ENCODE results near the gene MST1R.

GRCh38 chr3:49937090-49937489 lies 33.4 kb upstream of the MST1R start:
- TF ChIP-seq ELF4 (IDR thresholded peaks at IDR 0.05) (no peak), CTBP1 (IDR thresholded peaks at IDR 0.05; ENCODE audit: borderline replicate concordance) (no peak), TARDBP (IDR thresholded peaks at IDR 0.05) (no peak), HDGF (IDR thresholded peaks at IDR 0.05; ENCODE audit: borderline replicate concordance) (no peak), SUZ12 (IDR thresholded peaks at IDR 0.05) (no peak)
- TF ChIP-seq, protein P1, sequence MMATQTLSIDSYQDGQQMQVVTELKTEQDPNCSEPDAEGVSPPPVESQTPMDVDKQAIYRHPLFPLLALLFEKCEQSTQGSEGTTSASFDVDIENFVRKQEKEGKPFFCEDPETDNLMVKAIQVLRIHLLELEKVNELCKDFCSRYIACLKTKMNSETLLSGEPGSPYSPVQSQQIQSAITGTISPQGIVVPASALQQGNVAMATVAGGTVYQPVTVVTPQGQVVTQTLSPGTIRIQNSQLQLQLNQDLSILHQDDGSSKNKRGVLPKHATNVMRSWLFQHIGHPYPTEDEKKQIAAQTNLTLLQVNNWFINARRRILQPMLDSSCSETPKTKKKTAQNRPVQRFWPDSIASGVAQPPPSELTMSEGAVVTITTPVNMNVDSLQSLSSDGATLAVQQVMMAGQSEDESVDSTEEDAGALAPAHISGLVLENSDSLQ (IDR thresholded peaks at IDR 0.05) = 0 out of 2 replicates have a peak, but pooled peaks have one; percentile 39
